OCI-LY1 (cell line): Measurements from ENCODE around the gene RGN.

Experiments used
- CTCF ChIP-seq: fragments of 200-600 bp; sonication (generic), shearing (Covaris generic); IDR thresholded peaks from 2 replicates; pipeline ENCODE4 v1.5.1; 2017; ENCODE audit warnings: mild to moderate bottlenecking, antibody characterized with exemption, low read length, moderate library complexity, mixed read lengths
- EZH2 ChIP-seq: fragments of 200-600 bp; sonication (generic), shearing (Covaris generic); IDR thresholded peaks from 2 replicates; pipeline ENCODE4 v1.8.0; 2017; ENCODE audit warnings: borderline replicate concordance, mixed run types, mild to moderate bottlenecking, antibody characterized with exemption, low read length, moderate library complexity, mixed read lengths

GRCh38 chrX:47068214-47068613, 10.0 kb upstream of the RGN start:
- TF ChIP-seq CTCF (no peak), EZH2 (no peak)
